NT2/D1 (cell line): ENCODE measurements around the gene TRMT11.

Source experiments
- SUZ12 ChIP-seq: IDR thresholded peaks from 2 replicates; pipeline ENCODE4 v1.6.1; 2011; ENCODE audit not compliant: insufficient read length, insufficient read depth; ENCODE audit errors: extremely low read depth
- YY1 ChIP-seq: IDR thresholded peaks from 2 replicates; pipeline ENCODE4 v1.6.1; 2011; ENCODE audit not compliant: insufficient read length, insufficient read depth
- ZNF274 ChIP-seq: IDR thresholded peaks from 2 replicates; pipeline ENCODE4 v1.6.1; 2011; ENCODE audit warnings: mild to moderate bottlenecking, low read depth, low read length

DNA sequence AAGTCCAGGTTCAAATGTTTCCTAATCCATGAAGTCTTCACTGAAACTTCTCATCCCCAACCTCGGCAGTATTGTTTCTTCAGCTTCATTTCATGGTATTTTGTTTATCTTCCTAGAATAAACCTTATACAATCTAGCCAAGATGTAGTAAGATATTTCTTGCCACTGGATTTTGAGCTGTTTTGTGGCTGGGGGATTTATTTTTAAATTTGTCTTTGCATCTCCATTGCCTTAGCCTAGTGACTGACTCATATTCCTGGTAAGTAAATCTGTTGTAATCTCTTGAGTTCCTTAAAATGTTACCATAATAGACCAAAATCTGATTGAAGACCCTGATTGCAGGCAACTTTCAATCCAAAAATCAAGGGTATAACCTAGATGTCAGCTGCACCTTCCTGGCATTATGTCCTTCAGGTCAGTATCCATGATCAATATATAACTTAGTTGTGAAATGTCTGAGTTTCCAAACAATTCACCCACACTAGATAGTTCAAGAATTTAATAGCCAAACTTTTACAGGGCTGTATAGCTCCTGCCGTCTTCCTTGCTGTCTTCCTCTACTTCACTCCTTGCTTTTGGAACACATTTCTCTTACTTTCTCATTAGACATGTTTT lies 4.7 kb upstream of the TRMT11 start:
- TF ChIP-seq SUZ12 (no peak), YY1 (no peak), ZNF274 (no peak)
